ENCODE data around the gene CLTB.

GRCh38 chr5:176379881-176380280 lies 36.5 kb downstream of the CLTB start:
- TF ChIP-seq CTCF (IDR thresholded peaks at IDR 0.05) = no peak
- TF ChIP-seq EZH2 (IDR thresholded peaks at IDR 0.05; ENCODE audit: borderline replicate concordance, insufficient read depth, low read depth, low read length, poor library complexity, severe bottlenecking) = no peak

All from B cell (primary cell).